ENCODE measurements around the gene SFXN4. TPM values are rescaled to one million over a fixed set of nuclear protein-coding genes. Genes with fewer than 3 reads are reported as not detected.
A peak's percentile ranks its signal among the peaks of the same experiment; 100 is the strongest.

The SFXN4 gene
- total and polyA plus RNA-seq, 2 experiments from 2014 or later = 13.1 to 17.6 TPM

- Histone ChIP-seq H3K36me3 (ENCODE audit: low read depth) (peaks cover 38% of the 10 kb centered on the region), H3K9ac (no peak overlapping the region), H3K27ac (no peak overlapping the region), H3F3A (ENCODE audit: insufficient read depth) (no peaks in the 10 kb centered on the region; the same call in 1 of the 2 replicates), H3K9me3 (ENCODE audit: low read depth) (no peaks in the 10 kb centered on the region), H3K9me2 (ENCODE audit: insufficient read depth) (no peaks in the 10 kb centered on the region), H3K4me3 (no peak overlapping the region), H3K79me2 (ENCODE audit: insufficient read depth) (no peaks in the 10 kb centered on the region), H3K27me3 (replicated peaks; ENCODE audit: insufficient read depth) (no peaks in the 10 kb centered on the region), H3K4me1 (ENCODE audit: insufficient read depth) (no peaks in the 10 kb centered on the region), H2AFZ (no peak overlapping the region), H4K20me1 (ENCODE audit: insufficient read depth) (no peaks in the 10 kb centered on the region), H3K4me2 (ENCODE audit: unreplicated experiment) (no peak overlapping the region)
- WGBS, 2 experiments (ENCODE audit: low coverage in 1 of 2, low lambda C conversion rate in 2 of 2, missing lambda C conversion rate in 2 of 2) = 92 to 98% methylated on average over 2 of the region's 2 CpGs
- TF ChIP-seq EZH2 (IDR thresholded peaks at IDR 0.05; ENCODE audit: insufficient read depth, poor library complexity, severe bottlenecking) (no peak), EZH2phosphoT487 (IDR thresholded peaks at IDR 0.05; ENCODE audit: insufficient read depth, low read depth) (no peak)
- in situ Hi-C loops (cut with MboI) = no loop called here
- DNase-seq = no peak
These were observed 39.6 kb downstream of the SFXN4 start for GRCh38 chr10:119125942-119126341.

- Histone ChIP-seq H3K4me2 (ENCODE audit: unreplicated experiment) (no peak overlapping the region), H3K9ac (no peak overlapping the region), H3K4me1 (ENCODE audit: insufficient read depth) (peaks cover 5% of the 10 kb centered on the region), H3K9me3 (ENCODE audit: low read depth) (no peaks in the 10 kb centered on the region), H3K27ac (peak overlapping the region; percentile 20), H3K9me2 (ENCODE audit: insufficient read depth) (no peaks in the 10 kb centered on the region), H3K4me3 (no peak overlapping the region), H4K20me1 (ENCODE audit: insufficient read depth) (no peaks in the 10 kb centered on the region), H3K79me2 (ENCODE audit: insufficient read depth) (0 out of 2 replicates have a peak, but pooled peaks cover 6% of the 10 kb centered on the region), H3K27me3 (replicated peaks; ENCODE audit: insufficient read depth) (no peaks in the 10 kb centered on the region), H2AFZ (no peak overlapping the region), H3F3A (ENCODE audit: insufficient read depth) (peaks cover 4% of the 10 kb centered on the region; the same call in 1 of the 2 replicates), H3K36me3 (ENCODE audit: low read depth) (peaks cover 52% of the 10 kb centered on the region)
- no peak for TF ChIP-seq EZH2 (IDR thresholded peaks at IDR 0.05; ENCODE audit: insufficient read depth, poor library complexity, severe bottlenecking)
- TF ChIP-seq EZH2phosphoT487 (IDR thresholded peaks at IDR 0.05; ENCODE audit: insufficient read depth, low read depth) = no peak
- 88 to 92% methylated on average over 2 of the region's 2 CpGs for WGBS, 2 experiments (ENCODE audit: low coverage in 1 of 2, low lambda C conversion rate in 2 of 2, missing lambda C conversion rate in 2 of 2)
- in situ Hi-C loops (cut with MboI) = no loop called here
- no peak for DNase-seq
These were observed 44.6 kb downstream of the SFXN4 start for GRCh38 chr10:119120875-119121274.

DNA sequence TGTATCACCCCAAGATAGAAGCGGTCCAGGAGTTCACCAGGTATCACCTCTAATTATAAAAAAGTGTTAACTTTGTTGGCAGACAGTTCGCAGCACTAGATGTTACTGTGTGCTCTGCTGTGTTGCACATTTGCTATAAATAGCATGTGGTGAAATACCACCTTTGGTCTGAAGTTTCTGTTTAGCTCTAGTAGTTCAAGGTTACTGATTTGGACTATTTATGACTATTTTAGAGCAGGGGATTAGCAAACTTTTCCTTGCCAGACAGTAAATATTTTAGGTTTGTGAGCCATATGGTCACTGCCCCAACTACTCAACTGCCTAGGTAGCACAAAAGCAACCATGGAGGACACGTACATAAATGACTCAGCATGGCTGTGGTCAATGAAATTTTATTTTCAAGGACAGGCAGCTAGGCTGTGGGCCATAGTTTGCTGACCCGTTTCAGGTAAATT, 45.1 kb downstream of the SFXN4 start:
- Histone ChIP-seq H3K27me3 (replicated peaks; ENCODE audit: insufficient read depth) (no peaks in the 10 kb centered on the region), H4K20me1 (ENCODE audit: insufficient read depth) (no peaks in the 10 kb centered on the region), H3K4me2 (ENCODE audit: unreplicated experiment) (no peak overlapping the region), H3K9ac (no peak overlapping the region), H2AFZ (no peak overlapping the region), H3K4me3 (no peak overlapping the region), H3K9me2 (ENCODE audit: insufficient read depth) (no peaks in the 10 kb centered on the region), H3K79me2 (ENCODE audit: insufficient read depth) (0 out of 2 replicates have a peak, but pooled peaks cover 9% of the 10 kb centered on the region), H3K36me3 (ENCODE audit: low read depth) (peaks cover 48% of the 10 kb centered on the region; the same call in 1 of the 2 replicates), H3K27ac (peak overlapping the region; percentile 20), H3K4me1 (ENCODE audit: insufficient read depth) (peaks cover 10% of the 10 kb centered on the region), H3K9me3 (ENCODE audit: low read depth) (no peaks in the 10 kb centered on the region), H3F3A (ENCODE audit: insufficient read depth) (peaks cover 4% of the 10 kb centered on the region; the same call in 1 of the 2 replicates)
- peak; percentile 32 for DNase-seq
- no peak for TF ChIP-seq EZH2phosphoT487 (IDR thresholded peaks at IDR 0.05; ENCODE audit: insufficient read depth, low read depth)
- no peak for TF ChIP-seq EZH2 (IDR thresholded peaks at IDR 0.05; ENCODE audit: insufficient read depth, poor library complexity, severe bottlenecking)
- WGBS, 2 experiments (ENCODE audit: low coverage in 1 of 2, low lambda C conversion rate in 2 of 2, missing lambda C conversion rate in 2 of 2) = 84% methylated on average over 4 of the region's 4 CpGs
- in situ Hi-C loops (cut with MboI) = no loop called here

DNA sequence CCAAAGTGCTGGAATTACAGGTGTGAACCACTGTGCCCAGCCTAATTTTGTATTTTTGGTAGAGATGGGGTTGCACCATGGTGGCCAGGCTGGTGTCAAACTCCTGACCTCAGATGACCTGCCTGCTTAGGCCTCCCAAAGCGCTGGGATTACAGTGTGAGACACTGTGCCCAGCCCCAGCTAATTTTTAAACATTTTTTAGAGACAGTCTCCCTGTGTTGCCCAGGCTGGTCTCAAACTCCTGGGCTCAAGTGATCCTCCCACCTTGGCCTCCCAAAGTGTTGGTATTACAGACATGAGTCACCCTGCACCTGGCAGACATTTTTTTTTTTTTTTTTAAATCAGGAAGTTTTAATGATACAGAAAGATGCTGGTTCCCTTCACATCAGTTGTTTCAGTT, 46.1 kb downstream of the SFXN4 start:
- no peaks in the 10 kb centered on the region for H3K27me3 ChIP-seq (replicated peaks; ENCODE audit: insufficient read depth)
- H3K27ac ChIP-seq = no peak overlapping the region
- no peak for DNase-seq
- no peak overlapping the region for H2AFZ ChIP-seq
- no peaks in the 10 kb centered on the region for H3K9me2 ChIP-seq (ENCODE audit: insufficient read depth)
- TF ChIP-seq EZH2phosphoT487 (IDR thresholded peaks at IDR 0.05; ENCODE audit: insufficient read depth, low read depth) = no peak
- TF ChIP-seq EZH2 (IDR thresholded peaks at IDR 0.05; ENCODE audit: insufficient read depth, poor library complexity, severe bottlenecking) = no peak
- 43 to 63% methylated on average over 1 of the region's 1 CpG for WGBS, 2 experiments (ENCODE audit: low coverage in 1 of 2, low lambda C conversion rate in 2 of 2, missing lambda C conversion rate in 2 of 2)
- H3K4me3 ChIP-seq = no peak overlapping the region
- no peaks in the 10 kb centered on the region for H4K20me1 ChIP-seq (ENCODE audit: insufficient read depth)
- H3K4me1 ChIP-seq (ENCODE audit: insufficient read depth) = peaks cover 17% of the 10 kb centered on the region
- no peak overlapping the region for H3K9ac ChIP-seq
- in situ Hi-C loops (cut with MboI) = no loop called here
- no peak overlapping the region for H3K4me2 ChIP-seq (ENCODE audit: unreplicated experiment)
- 0 out of 2 replicates have a peak, but pooled peaks cover 9% of the 10 kb centered on the region for H3K79me2 ChIP-seq (ENCODE audit: insufficient read depth)
- no peaks in the 10 kb centered on the region for H3K9me3 ChIP-seq (ENCODE audit: low read depth)
- peaks cover 12% of the 10 kb centered on the region; the same call in 1 of the 2 replicates for H3F3A ChIP-seq (ENCODE audit: insufficient read depth)
- H3K36me3 ChIP-seq (ENCODE audit: low read depth) = peaks cover 52% of the 10 kb centered on the region; the same call in 1 of the 2 replicates
